K562 (cell line): ENCODE measurements around the gene KIAA0319L. TPM values are rescaled to one million over a fixed set of nuclear protein-coding genes. Genes with fewer than 3 reads are reported as not detected.

ENCODE experiments used
- HNRNPK ChIP-seq: fragments of 200-400 bp; formaldehyde crosslinking; IDR thresholded peaks from one replicate; pipeline ENCODE4 v1.6.1; 2018; ENCODE audit warnings: mild to moderate bottlenecking, low read depth, low read length; ENCODE audit not compliant: poor library complexity, severe bottlenecking
- KLF10 ChIP-seq: fragments of 250-450 bp; sonication (Bioruptor Pico); IDR thresholded peaks from 2 replicates; pipeline ENCODE4 v1.6.1; 2021; ENCODE audit warnings: matching md5 sums
- MEIS2 ChIP-seq: fragments of 450-650 bp; IDR thresholded peaks from 2 replicates; pipeline ENCODE4 v1.6.1; 2014; ENCODE audit warnings: mild to moderate bottlenecking; ENCODE audit not compliant: partially characterized antibody
- SIN3B ChIP-seq: fragments of 450-650 bp; IDR thresholded peaks from 2 replicates; pipeline ENCODE4 v1.6.1; 2017; ENCODE audit warnings: low read depth, mild to moderate bottlenecking, moderate library complexity
- SMARCA4 ChIP-seq: fragments of 450-650 bp; IDR thresholded peaks from 2 replicates; pipeline ENCODE4 v1.6.1; 2016
- TAF7 ChIP-seq: fragments of 450-650 bp; IDR thresholded peaks from 2 replicates; pipeline ENCODE4 v1.6.1; 2016; ENCODE audit warnings: missing genetic modification characterization, missing compliant biosample characterization
- TARDBP ChIP-seq: fragments of 450-650 bp; IDR thresholded peaks from 2 replicates; pipeline ENCODE4 v1.6.1; 2016
- ZNF140 ChIP-seq: fragments of 250-450 bp; sonication (Bioruptor Pico); IDR thresholded peaks from 2 replicates; pipeline ENCODE4 v1.8.0; 2021; ENCODE audit warnings: moderate library complexity, mild to moderate bottlenecking, inconsistent platforms
- ZNF589 ChIP-seq: fragments of 200-800 bp; sonication (Bioruptor generic); IDR thresholded peaks from 2 replicates; pipeline ENCODE4 v1.6.1; 2016; ENCODE audit warnings: low read depth, missing genetic modification characterization, missing compliant biosample characterization
- polyA plus RNA-seq, 8 experiments: library from polyadenylated mRNA; depleted of rRNA in 4 of 8; stranded (reverse) in 5 of 8; unstranded in 3 of 8; fragments of >200 nt; fragmentation: Nextera tagmentation in 2 of 8; fragmentation: Illumina TruSeq in 1 of 8; extraction: Ambion mirVana in 2 of 8; extraction: Trizol in 1 of 8; gene quantifications; 2 replicates each; pipeline versions ENCODE4 v1.2.1 to v1.2.3, GENCODE V29; 2011 to 2014; ENCODE audit warnings: inconsistent platforms in 1 of 8, missing spikeins in 1 of 8
- total RNA-seq, 7 experiments: library from RNA; depleted of rRNA in 6 of 7; stranded (reverse); fragments of >200 nt in 6 of 7; fragmentation: Illumina TruSeq in 2 of 7; extraction: Trizol in 2 of 7; gene quantifications; 2 replicates each; pipeline versions ENCODE4 v1.2.1 to v1.2.3, GENCODE V29; 2011 to 2021; ENCODE audit warnings: low replicate concordance in 1 of 7
- TF ChIP-seq, protein P1 (sequence below): fragments of 450-650 bp; IDR thresholded peaks from 2 replicates; pipeline ENCODE4 v1.6.1; 2016; ENCODE audit warnings: mild to moderate bottlenecking, moderate library complexity
- TF ChIP-seq, protein P2 (sequence below): fragments of 250-450 bp; sonication (Bioruptor Pico); IDR thresholded peaks from 2 replicates; pipeline ENCODE4 v1.4.0; 2020
- TF ChIP-seq, protein P3 (sequence below), 2 experiments: fragments of 250-450 bp in 1 of 2; fragments of 450-650 bp in 1 of 2; sonication (Bioruptor Pico) in 1 of 2; IDR thresholded peaks; 2 replicates each; pipeline versions ENCODE4 v1.6.1 to v1.8.0; 2016 to 2021; ENCODE audit warnings: mild to moderate bottlenecking in 2 of 2, moderate library complexity in 2 of 2, missing compliant biosample characterization in 1 of 2, missing genetic modification characterization in 1 of 2
- TF ChIP-seq, protein P4 (sequence below): sonication (generic); formaldehyde crosslinking; IDR thresholded peaks from 2 replicates; pipeline ENCODE4 v1.4.0; 2020; ENCODE audit warnings: mild to moderate bottlenecking, missing genetic modification reagents

Gene KIAA0319L
- total and polyA plus RNA-seq, 9 of the 15 experiments (the other 6 are each of a cell fraction or from before 2014, with no cell fraction given): 2.4 to 51.7 (median 27.4) TPM

DNA sequence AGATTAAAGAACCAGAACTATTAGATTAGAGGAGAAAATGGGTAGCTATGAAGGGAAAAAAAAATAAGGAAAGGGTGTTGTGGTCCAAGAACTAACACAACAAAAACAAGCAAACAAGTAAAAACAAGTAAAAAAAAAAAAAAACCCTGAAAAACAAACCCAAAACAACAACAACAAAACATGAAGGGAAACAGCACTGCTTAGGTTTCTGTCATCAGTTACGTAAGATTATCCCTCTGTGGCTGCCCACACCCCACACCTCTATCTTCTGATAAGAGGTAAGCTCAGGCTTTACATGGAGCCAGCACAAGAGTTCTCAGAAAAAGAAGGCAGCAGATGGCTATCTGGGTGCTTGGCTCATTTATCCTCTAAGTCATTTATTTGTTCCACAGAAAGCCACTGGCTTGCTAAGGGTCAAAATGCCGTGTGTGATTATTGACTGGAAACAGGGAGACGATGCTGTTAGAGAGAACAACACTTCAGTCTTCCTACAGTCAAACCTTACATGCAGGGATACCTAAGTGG lies 57.5 kb downstream of the KIAA0319L start (continued):
- TF ChIP-seq, protein P1, sequence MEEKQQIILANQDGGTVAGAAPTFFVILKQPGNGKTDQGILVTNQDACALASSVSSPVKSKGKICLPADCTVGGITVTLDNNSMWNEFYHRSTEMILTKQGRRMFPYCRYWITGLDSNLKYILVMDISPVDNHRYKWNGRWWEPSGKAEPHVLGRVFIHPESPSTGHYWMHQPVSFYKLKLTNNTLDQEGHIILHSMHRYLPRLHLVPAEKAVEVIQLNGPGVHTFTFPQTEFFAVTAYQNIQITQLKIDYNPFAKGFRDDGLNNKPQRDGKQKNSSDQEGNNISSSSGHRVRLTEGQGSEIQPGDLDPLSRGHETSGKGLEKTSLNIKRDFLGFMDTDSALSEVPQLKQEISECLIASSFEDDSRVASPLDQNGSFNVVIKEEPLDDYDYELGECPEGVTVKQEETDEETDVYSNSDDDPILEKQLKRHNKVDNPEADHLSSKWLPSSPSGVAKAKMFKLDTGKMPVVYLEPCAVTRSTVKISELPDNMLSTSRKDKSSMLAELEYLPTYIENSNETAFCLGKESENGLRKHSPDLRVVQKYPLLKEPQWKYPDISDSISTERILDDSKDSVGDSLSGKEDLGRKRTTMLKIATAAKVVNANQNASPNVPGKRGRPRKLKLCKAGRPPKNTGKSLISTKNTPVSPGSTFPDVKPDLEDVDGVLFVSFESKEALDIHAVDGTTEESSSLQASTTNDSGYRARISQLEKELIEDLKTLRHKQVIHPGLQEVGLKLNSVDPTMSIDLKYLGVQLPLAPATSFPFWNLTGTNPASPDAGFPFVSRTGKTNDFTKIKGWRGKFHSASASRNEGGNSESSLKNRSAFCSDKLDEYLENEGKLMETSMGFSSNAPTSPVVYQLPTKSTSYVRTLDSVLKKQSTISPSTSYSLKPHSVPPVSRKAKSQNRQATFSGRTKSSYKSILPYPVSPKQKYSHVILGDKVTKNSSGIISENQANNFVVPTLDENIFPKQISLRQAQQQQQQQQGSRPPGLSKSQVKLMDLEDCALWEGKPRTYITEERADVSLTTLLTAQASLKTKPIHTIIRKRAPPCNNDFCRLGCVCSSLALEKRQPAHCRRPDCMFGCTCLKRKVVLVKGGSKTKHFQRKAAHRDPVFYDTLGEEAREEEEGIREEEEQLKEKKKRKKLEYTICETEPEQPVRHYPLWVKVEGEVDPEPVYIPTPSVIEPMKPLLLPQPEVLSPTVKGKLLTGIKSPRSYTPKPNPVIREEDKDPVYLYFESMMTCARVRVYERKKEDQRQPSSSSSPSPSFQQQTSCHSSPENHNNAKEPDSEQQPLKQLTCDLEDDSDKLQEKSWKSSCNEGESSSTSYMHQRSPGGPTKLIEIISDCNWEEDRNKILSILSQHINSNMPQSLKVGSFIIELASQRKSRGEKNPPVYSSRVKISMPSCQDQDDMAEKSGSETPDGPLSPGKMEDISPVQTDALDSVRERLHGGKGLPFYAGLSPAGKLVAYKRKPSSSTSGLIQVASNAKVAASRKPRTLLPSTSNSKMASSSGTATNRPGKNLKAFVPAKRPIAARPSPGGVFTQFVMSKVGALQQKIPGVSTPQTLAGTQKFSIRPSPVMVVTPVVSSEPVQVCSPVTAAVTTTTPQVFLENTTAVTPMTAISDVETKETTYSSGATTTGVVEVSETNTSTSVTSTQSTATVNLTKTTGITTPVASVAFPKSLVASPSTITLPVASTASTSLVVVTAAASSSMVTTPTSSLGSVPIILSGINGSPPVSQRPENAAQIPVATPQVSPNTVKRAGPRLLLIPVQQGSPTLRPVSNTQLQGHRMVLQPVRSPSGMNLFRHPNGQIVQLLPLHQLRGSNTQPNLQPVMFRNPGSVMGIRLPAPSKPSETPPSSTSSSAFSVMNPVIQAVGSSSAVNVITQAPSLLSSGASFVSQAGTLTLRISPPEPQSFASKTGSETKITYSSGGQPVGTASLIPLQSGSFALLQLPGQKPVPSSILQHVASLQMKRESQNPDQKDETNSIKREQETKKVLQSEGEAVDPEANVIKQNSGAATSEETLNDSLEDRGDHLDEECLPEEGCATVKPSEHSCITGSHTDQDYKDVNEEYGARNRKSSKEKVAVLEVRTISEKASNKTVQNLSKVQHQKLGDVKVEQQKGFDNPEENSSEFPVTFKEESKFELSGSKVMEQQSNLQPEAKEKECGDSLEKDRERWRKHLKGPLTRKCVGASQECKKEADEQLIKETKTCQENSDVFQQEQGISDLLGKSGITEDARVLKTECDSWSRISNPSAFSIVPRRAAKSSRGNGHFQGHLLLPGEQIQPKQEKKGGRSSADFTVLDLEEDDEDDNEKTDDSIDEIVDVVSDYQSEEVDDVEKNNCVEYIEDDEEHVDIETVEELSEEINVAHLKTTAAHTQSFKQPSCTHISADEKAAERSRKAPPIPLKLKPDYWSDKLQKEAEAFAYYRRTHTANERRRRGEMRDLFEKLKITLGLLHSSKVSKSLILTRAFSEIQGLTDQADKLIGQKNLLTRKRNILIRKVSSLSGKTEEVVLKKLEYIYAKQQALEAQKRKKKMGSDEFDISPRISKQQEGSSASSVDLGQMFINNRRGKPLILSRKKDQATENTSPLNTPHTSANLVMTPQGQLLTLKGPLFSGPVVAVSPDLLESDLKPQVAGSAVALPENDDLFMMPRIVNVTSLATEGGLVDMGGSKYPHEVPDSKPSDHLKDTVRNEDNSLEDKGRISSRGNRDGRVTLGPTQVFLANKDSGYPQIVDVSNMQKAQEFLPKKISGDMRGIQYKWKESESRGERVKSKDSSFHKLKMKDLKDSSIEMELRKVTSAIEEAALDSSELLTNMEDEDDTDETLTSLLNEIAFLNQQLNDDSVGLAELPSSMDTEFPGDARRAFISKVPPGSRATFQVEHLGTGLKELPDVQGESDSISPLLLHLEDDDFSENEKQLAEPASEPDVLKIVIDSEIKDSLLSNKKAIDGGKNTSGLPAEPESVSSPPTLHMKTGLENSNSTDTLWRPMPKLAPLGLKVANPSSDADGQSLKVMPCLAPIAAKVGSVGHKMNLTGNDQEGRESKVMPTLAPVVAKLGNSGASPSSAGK: no peak; the same call in 1 of the 2 replicates
- TF ChIP-seq, protein P2, sequence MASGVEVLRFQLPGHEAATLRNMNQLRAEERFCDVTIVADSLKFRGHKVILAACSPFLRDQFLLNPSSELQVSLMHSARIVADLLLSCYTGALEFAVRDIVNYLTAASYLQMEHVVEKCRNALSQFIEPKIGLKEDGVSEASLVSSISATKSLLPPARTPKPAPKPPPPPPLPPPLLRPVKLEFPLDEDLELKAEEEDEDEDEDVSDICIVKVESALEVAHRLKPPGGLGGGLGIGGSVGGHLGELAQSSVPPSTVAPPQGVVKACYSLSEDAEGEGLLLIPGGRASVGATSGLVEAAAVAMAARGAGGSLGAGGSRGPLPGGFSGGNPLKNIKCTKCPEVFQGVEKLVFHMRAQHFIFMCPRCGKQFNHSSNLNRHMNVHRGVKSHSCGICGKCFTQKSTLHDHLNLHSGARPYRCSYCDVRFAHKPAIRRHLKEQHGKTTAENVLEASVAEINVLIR (CRISPR knock-in tag): peak; percentile 61; the same call in 1 of the 2 replicates
- TF ChIP-seq, protein P3, sequence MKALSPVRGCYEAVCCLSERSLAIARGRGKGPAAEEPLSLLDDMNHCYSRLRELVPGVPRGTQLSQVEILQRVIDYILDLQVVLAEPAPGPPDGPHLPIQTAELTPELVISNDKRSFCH (CRISPR knock-in tag; IDR thresholded peaks at IDR 0.05): no peak
- TF ChIP-seq, protein P3 (tag; IDR thresholded peaks at IDR 0.05): 0 out of 2 replicates have a peak, but pooled peaks have one; percentile 42
- TF ChIP-seq SMARCA4 (peak; percentile 98), SIN3B (no peak), TARDBP (no peak), HNRNPK (no peak), ZNF140 (CRISPR knock-in tag) (no peak), ZNF589 (CRISPR knock-in tag) (0 out of 2 replicates have a peak, but pooled peaks have one; percentile 47), TAF7 (tag) (no peak), KLF10 (CRISPR knock-in tag) (no peak), MEIS2 (peak; percentile 97)
- TF ChIP-seq, protein P4, sequence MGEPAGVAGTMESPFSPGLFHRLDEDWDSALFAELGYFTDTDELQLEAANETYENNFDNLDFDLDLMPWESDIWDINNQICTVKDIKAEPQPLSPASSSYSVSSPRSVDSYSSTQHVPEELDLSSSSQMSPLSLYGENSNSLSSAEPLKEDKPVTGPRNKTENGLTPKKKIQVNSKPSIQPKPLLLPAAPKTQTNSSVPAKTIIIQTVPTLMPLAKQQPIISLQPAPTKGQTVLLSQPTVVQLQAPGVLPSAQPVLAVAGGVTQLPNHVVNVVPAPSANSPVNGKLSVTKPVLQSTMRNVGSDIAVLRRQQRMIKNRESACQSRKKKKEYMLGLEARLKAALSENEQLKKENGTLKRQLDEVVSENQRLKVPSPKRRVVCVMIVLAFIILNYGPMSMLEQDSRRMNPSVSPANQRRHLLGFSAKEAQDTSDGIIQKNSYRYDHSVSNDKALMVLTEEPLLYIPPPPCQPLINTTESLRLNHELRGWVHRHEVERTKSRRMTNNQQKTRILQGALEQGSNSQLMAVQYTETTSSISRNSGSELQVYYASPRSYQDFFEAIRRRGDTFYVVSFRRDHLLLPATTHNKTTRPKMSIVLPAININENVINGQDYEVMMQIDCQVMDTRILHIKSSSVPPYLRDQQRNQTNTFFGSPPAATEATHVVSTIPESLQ: no peak
